ENCODE measurements around the gene USP10.
"Not testable (repeated sequence)": the region's sequence is repeated elsewhere in the genome, so short reads cannot be mapped to it uniquely, and the experiment has no call there.

USP10 gene

GRCh38 chr16:84673561-84673960 lies 26.2 kb upstream of the USP10 start:
- DNase-seq, result no peak

GRCh38 chr16:84675423-84675822 lies 24.4 kb upstream of the USP10 start:
- no peak for DNase-seq

GRCh38 chr16:84675884-84676283 lies 23.9 kb upstream of the USP10 start:
- no peak for DNase-seq

- no peak for DNase-seq
Observed at GRCh38 chr16:84677017-84677803, 22.6 kb upstream of the USP10 start.

GRCh38 chr16:84677849-84678248 lies 22.0 kb upstream of the USP10 start:
- DNase-seq, result no peak

GRCh38 chr16:84678541-84678940 lies 21.3 kb upstream of the USP10 start:
- DNase-seq, result no peak

- no peak for DNase-seq
Observed at GRCh38 chr16:84680165-84680842, 19.5 kb upstream of the USP10 start.

GRCh38 chr16:84680843-84681629 lies 18.8 kb upstream of the USP10 start:
- DNase-seq, result no peak

- no peak for DNase-seq
Observed at GRCh38 chr16:84683691-84684591, 15.9 kb upstream of the USP10 start.

- DNase-seq, result no peak
Observed at GRCh38 chr16:84684592-84684965, 15.2 kb upstream of the USP10 start.

GRCh38 chr16:84685210-84685609 lies 14.6 kb upstream of the USP10 start:
- no peak for DNase-seq

- no peak for DNase-seq
Observed at GRCh38 chr16:84686707-84687298, 13.0 kb upstream of the USP10 start.

- no peak for DNase-seq
Observed at GRCh38 chr16:84687715-84688114, 12.1 kb upstream of the USP10 start.

- not testable (repeated sequence) for DNase-seq
Observed at GRCh38 chr16:84688163-84688562, 11.6 kb upstream of the USP10 start.

- no peak for DNase-seq
Observed at GRCh38 chr16:84689111-84689510, 10.7 kb upstream of the USP10 start.

- no peak for DNase-seq
Observed at GRCh38 chr16:84690088-84690819, 9.5 kb upstream of the USP10 start.

- no peak for DNase-seq
Observed at GRCh38 chr16:84692451-84693214, 7.2 kb upstream of the USP10 start.

- not testable (repeated sequence) for DNase-seq
Observed at GRCh38 chr16:84693869-84694268, 5.9 kb upstream of the USP10 start.

GRCh38 chr16:84694980-84695379 lies 4.8 kb upstream of the USP10 start:
- no peak for DNase-seq

GRCh38 chr16:84699147-84699711 lies 571 bp upstream of the USP10 start:
- no peak for DNase-seq
